A549 (cell line): Measurements from ENCODE around the gene ZSWIM3. TPM values are rescaled to one million over a fixed set of nuclear protein-coding genes. Genes with fewer than 3 reads are reported as not detected.
A peak's percentile ranks its signal among the peaks of the same experiment; 100 is the strongest.

ENCODE experiments used
- ATAC-seq, 2 experiments: fragments of 200-7000 bp in 1 of 2; fragments of >200 bp in 1 of 2; cut with Nextera tagmentation in 1 of 2; cut with Tn5 transposase in 1 of 2; 3 replicates each; pipeline versions ENCODE4 v1.8.0 to v1.9.1; 2018 to 2020; ENCODE audit warnings: mild to moderate bottlenecking in 1 of 2, moderate library complexity in 1 of 2
- CTCF ChIA-PET: fragments of 300-600 bp; sonication (Branson Sonifier 250); formaldehyde crosslinking; extraction: SDS; loops from one replicate; lab custom pipeline; 2021; ENCODE audit warnings: antibody characterized with exemption, inconsistent platforms; lab: Yijun Ruan, JAX
- POLR2A ChIA-PET: fragments of 350-600 bp; formaldehyde crosslinking; extraction: SDS; loops from one replicate; lab custom pipeline; 2021; ENCODE audit warnings: antibody characterized with exemption, inconsistent platforms; lab: Yijun Ruan, JAX
- DNase-seq, 2 experiments: peaks; one replicate each; pipeline versions ENCODE4 v3.0.0 to v3.0.0-alpha.2; 2011 to 2016; ENCODE audit warnings: low read depth in 1 of 2, low spot score in 1 of 2
- FAIRE-seq: peaks from 2 replicates; lab custom pipeline; 2011; peaks lifted over from hg19 to GRCh38; lab: Jason Lieb, UNC
- H3K27ac ChIP-seq, 2 experiments: fragments of >200 bp; sonication (Bioruptor Twin); formaldehyde crosslinking; 3 replicates each; pipeline ENCODE4 v1.5.1; 2016 to 2017
- H3K4me1 ChIP-seq: fragments of >200 bp; sonication (Bioruptor Twin); formaldehyde crosslinking; 3 replicates; pipeline ENCODE4 v1.6.1; 2016
- H3K4me2 ChIP-seq: fragments of >200 bp; sonication (Bioruptor Twin); formaldehyde crosslinking; 3 replicates; pipeline ENCODE4 v1.6.1; 2016
- H3K4me3 ChIP-seq: fragments of >200 bp; sonication (Bioruptor Twin); formaldehyde crosslinking; 3 replicates; pipeline ENCODE4 v1.5.1; 2016
- H3K9me3 ChIP-seq: fragments of >200 bp; sonication (Bioruptor Twin); formaldehyde crosslinking; 3 replicates; pipeline ENCODE4 v1.6.1; 2016
- BHLHE40 ChIP-seq: IDR thresholded peaks from 2 replicates; pipeline ENCODE4 v1.6.1; 2012; ENCODE audit warnings: low read depth, low read length, inconsistent platforms
- CBX2 ChIP-seq: fragments of 200-600 bp; sonication (generic); IDR thresholded peaks from 2 replicates; pipeline ENCODE4 v1.6.1; 2016; ENCODE audit warnings: low read depth, mild to moderate bottlenecking, borderline replicate concordance
- EP300 ChIP-seq, 2 experiments: fragments of >200 bp; sonication (Bioruptor Twin); formaldehyde crosslinking; IDR thresholded peaks; 2 replicates in 1 of 2; 3 replicates in 1 of 2; pipeline ENCODE4 v1.6.1; 2016 to 2017
- ESRRA ChIP-seq: fragments of 150-350 bp; IDR thresholded peaks from 2 replicates; pipeline ENCODE4 v1.6.1; 2014; ENCODE audit warnings: mild to moderate bottlenecking, low read length, borderline replicate concordance
- FOSL2 ChIP-seq, 2 experiments: fragments of 450-650 bp in 1 of 2; fragments of >200 bp in 1 of 2; sonication (Bioruptor Twin) in 1 of 2; formaldehyde crosslinking; IDR thresholded peaks; 2 replicates each; pipeline versions ENCODE4 v1.5.0 to v1.6.1; 2016 to 2020; ENCODE audit warnings: mild to moderate bottlenecking in 1 of 2, moderate library complexity in 1 of 2
- HDAC2 ChIP-seq: fragments of 200-600 bp; sonication (generic); IDR thresholded peaks from 2 replicates; pipeline ENCODE4 v1.6.1; 2016
- HOXB13 ChIP-seq: fragments of 250-450 bp; sonication (Bioruptor Pico); IDR thresholded peaks from 2 replicates; pipeline ENCODE4 v1.5.0; 2020; ENCODE audit warnings: low read depth, mild to moderate bottlenecking, moderate library complexity
- JUN ChIP-seq, 2 experiments: fragments of >200 bp; sonication (Bioruptor Twin); formaldehyde crosslinking; IDR thresholded peaks; 2 replicates in 1 of 2; 3 replicates in 1 of 2; pipeline ENCODE4 v1.6.1; 2016 to 2017
- KDM1A ChIP-seq: fragments of 200-600 bp; sonication (generic); IDR thresholded peaks from 2 replicates; pipeline ENCODE4 v1.6.1; 2016; ENCODE audit warnings: low read depth, mild to moderate bottlenecking
- NR3C1 ChIP-seq: fragments of >200 bp; sonication (Bioruptor Twin); formaldehyde crosslinking; IDR thresholded peaks from 3 replicates; pipeline ENCODE4 v1.6.1; 2017
- POLR2A ChIP-seq: IDR thresholded peaks from 2 replicates; pipeline ENCODE4 v1.6.1; 2012; ENCODE audit warnings: mild to moderate bottlenecking, low read length
- WGBS: methylation state at CpG from one replicate; pipeline ENCODE4 v1.1.6; 2017; ENCODE audit errors: missing lambda C conversion rate; 5-methylcytosine and 5-hydroxymethylcytosine counted together
- polyA plus RNA-seq, 4 experiments: library from polyadenylated mRNA; depleted of rRNA in 3 of 4; stranded (reverse); fragments of >200 nt; fragmentation: RNase III in 1 of 4; extraction: RNeasy Plus Mini Kit Qiagen cat#74134 plus additional on column Dnase treatment in 1 of 4; gene quantifications; 2 replicates in 3 of 4; 3 replicates in 1 of 4; pipeline ENCODE4 v1.2.3, GENCODE V29; 2011 to 2017
- TF ChIP-seq, protein P1 (sequence below): fragments of >200 bp; sonication (Bioruptor Twin); formaldehyde crosslinking; IDR thresholded peaks from 3 replicates; pipeline ENCODE4 v1.5.1; 2016
- TF ChIP-seq, protein P2 (sequence below): fragments of 200-600 bp; sonication (generic); IDR thresholded peaks from 2 replicates; pipeline ENCODE4 v1.6.1; 2016; ENCODE audit warnings: antibody characterized with exemption, mild to moderate bottlenecking, moderate library complexity
- TF ChIP-seq, protein P3 (sequence below): IDR thresholded peaks from 2 replicates; pipeline ENCODE4 v1.6.1; 2012
- TF ChIP-seq, protein P4 (sequence below): fragments of >200 bp; sonication (Bioruptor Twin); formaldehyde crosslinking; IDR thresholded peaks from 3 replicates; pipeline ENCODE4 v1.6.1; 2016

The ZSWIM3 gene
- polyA plus RNA-seq, 2 of the 4 experiments (the other 2 are of a cell fraction) = 1.1 to 1.3 TPM

DNA sequence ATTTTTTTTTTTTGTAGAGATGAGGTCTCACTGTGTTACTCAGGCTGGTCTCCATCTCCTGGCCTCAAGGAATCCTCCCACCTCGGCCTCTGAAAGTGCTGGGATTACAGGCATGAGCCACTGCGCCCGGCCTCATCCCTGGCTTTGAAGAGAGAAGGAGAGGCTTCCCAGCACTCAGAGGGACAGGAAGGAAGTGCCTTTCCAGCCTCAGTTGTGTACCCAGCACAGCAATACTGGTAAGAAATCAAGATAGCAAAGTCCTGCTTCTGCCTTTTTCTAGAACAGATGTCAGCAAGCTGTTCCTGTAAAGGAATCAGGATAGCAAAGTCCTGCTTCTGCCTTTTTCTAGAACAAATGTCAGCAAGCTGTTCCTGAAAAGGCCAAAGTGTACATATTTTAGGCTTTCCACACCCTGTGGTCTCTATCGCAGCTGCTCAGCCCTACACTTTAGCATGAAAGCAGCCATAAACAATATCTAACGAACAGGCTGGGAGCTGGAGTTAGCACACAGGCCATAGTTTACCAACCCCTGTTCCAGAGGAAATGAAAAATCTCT is 60.8 kb downstream of the ZSWIM3 start (continued):
- TF ChIP-seq, protein P1, sequence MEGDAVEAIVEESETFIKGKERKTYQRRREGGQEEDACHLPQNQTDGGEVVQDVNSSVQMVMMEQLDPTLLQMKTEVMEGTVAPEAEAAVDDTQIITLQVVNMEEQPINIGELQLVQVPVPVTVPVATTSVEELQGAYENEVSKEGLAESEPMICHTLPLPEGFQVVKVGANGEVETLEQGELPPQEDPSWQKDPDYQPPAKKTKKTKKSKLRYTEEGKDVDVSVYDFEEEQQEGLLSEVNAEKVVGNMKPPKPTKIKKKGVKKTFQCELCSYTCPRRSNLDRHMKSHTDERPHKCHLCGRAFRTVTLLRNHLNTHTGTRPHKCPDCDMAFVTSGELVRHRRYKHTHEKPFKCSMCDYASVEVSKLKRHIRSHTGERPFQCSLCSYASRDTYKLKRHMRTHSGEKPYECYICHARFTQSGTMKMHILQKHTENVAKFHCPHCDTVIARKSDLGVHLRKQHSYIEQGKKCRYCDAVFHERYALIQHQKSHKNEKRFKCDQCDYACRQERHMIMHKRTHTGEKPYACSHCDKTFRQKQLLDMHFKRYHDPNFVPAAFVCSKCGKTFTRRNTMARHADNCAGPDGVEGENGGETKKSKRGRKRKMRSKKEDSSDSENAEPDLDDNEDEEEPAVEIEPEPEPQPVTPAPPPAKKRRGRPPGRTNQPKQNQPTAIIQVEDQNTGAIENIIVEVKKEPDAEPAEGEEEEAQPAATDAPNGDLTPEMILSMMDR = no peak

DNA sequence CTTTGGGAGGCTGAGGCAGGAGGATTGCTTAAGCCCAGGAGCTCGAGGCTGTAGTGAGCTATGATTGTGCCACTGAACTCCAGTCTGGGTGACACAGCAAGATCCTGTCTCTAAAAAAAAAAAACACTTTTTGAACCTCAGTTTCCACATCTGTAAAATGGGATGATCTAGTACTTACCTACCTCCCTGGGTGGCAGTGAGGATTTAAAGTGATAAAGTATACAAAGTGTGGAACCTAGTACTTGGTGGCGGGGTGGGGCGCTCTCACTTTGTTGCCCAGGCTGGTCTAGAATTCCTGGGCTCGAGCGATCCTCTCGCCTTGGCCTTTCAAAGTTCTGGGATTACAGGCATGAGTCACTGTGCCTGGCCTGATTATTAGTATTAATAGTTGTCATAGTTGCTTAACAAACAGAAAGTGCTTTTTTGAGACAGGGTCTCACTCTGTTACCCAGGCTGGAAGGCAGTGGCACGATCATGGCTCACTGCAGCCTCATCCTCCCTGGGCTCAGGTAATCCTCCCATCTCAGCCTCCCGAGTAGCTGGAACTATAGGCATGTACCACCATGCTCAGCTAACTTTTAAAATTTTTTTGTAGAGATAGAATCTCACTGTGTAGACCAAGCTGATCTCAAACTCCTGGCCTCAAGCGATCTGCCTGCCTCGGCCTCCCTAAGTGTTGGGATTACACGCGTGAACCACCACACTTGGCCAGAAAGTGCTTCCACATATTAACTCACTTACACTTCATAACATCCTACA is 61.5 kb downstream of the ZSWIM3 start:
- WGBS = 80% methylated on average over 12 of the region's 12 CpGs
- H3K9me3 ChIP-seq = no peaks in the 10 kb centered on the region
- TF ChIP-seq KDM1A (peak; percentile 69; the same call in 1 of the 2 replicates), HOXB13 (no peak), HDAC2 (0 out of 2 replicates have a peak, but pooled peaks have one; percentile 35)
- TF ChIP-seq, protein P2, sequence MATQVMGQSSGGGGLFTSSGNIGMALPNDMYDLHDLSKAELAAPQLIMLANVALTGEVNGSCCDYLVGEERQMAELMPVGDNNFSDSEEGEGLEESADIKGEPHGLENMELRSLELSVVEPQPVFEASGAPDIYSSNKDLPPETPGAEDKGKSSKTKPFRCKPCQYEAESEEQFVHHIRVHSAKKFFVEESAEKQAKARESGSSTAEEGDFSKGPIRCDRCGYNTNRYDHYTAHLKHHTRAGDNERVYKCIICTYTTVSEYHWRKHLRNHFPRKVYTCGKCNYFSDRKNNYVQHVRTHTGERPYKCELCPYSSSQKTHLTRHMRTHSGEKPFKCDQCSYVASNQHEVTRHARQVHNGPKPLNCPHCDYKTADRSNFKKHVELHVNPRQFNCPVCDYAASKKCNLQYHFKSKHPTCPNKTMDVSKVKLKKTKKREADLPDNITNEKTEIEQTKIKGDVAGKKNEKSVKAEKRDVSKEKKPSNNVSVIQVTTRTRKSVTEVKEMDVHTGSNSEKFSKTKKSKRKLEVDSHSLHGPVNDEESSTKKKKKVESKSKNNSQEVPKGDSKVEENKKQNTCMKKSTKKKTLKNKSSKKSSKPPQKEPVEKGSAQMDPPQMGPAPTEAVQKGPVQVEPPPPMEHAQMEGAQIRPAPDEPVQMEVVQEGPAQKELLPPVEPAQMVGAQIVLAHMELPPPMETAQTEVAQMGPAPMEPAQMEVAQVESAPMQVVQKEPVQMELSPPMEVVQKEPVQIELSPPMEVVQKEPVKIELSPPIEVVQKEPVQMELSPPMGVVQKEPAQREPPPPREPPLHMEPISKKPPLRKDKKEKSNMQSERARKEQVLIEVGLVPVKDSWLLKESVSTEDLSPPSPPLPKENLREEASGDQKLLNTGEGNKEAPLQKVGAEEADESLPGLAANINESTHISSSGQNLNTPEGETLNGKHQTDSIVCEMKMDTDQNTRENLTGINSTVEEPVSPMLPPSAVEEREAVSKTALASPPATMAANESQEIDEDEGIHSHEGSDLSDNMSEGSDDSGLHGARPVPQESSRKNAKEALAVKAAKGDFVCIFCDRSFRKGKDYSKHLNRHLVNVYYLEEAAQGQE = no peak
- TF ChIP-seq, protein P3, sequence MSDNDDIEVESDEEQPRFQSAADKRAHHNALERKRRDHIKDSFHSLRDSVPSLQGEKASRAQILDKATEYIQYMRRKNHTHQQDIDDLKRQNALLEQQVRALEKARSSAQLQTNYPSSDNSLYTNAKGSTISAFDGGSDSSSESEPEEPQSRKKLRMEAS = no peak
- POLR2A ChIA-PET = interaction anchor here (2.2 kb wide), 1 partner anchor 15 kb away, joined by 9 read pairs; no protein-coding TSS in a partner anchor
- no peaks in the 10 kb centered on the region for H3K4me1 ChIP-seq
- no peak overlapping the region for H3K4me3 ChIP-seq
- no peak overlapping the region for H3K4me2 ChIP-seq
- no peak for FAIRE-seq
- CTCF ChIA-PET = interaction anchor here (1.1 to 2.9 kb wide), 3 partner anchors 13 to 120 kb away, joined by 4 to 12 read pairs (median 5); partner anchors contain the start of gene PCIF1
- no peak for ATAC-seq
- no peak overlapping the region for H3K27ac ChIP-seq
- DNase-seq = no peak

DNA sequence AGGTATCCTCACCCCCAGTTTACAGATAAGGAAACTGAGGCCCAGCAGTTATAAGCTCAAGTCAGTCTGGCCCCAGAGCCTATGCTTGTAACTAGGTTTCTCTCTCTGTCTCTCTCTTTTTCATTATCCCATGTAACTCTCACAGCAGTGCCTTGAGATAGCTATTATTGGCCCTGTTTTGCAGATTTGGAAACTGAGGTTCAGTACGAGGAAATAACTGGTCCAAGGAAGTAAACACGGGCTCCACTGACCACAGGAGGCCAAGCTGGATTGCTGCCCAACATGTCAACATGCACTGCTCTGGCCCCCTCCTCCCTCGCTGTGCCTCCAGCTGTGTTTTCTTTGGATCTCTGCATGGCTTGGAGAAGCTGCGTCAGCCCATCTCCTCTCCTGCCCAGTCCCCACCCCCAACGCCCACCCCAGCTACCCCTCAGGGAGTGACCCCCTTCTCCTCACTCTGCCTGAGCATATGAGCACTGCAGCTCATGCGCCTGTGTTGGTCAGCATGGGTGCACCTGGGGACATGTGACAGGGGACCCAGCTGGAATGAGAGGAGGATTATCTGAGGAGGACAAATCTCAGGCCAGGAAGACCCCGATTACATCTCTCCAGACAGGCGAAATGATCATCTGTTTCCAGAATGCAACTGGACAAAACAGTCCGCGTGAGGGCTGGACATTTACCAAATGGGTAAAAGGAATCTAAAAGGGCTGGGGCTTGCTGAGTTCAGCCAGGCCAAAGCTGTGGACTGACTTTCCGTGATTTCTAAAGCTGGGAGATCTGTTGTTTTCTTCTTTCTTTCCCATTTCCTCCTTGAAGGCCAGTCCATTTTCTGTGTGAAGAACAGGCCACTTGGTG is 62.4 kb downstream of the ZSWIM3 start:
- H3K27ac ChIP-seq = no peak overlapping the region
- FAIRE-seq (no peak), ATAC-seq (0 out of 6 replicates have a peak, but pooled peaks of 1 of the 2 experiments have one; percentile 33), DNase-seq (no peak)
- H3K4me1 ChIP-seq = no peaks in the 10 kb centered on the region
- TF ChIP-seq NR3C1 = no peak
- TF ChIP-seq HDAC2 = no peak
- TF ChIP-seq JUN (IDR thresholded peaks at IDR 0.05) = no peak
- no peak for TF ChIP-seq ESRRA
- no peak for TF ChIP-seq EP300 (IDR thresholded peaks at IDR 0.05)
- TF ChIP-seq BHLHE40 = no peak
- no peak for TF ChIP-seq CBX2
- TF ChIP-seq POLR2A = no peak
- TF ChIP-seq, protein P4, sequence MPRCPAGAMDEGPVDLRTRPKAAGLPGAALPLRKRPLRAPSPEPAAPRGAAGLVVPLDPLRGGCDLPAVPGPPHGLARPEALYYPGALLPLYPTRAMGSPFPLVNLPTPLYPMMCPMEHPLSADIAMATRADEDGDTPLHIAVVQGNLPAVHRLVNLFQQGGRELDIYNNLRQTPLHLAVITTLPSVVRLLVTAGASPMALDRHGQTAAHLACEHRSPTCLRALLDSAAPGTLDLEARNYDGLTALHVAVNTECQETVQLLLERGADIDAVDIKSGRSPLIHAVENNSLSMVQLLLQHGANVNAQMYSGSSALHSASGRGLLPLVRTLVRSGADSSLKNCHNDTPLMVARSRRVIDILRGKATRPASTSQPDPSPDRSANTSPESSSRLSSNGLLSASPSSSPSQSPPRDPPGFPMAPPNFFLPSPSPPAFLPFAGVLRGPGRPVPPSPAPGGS = no peak
- no peak for TF ChIP-seq FOSL2 (IDR thresholded peaks at IDR 0.05)
- TF ChIP-seq FOSL2 (CRISPR knock-in tag; IDR thresholded peaks at IDR 0.05) = no peak
- H3K4me3 ChIP-seq = no peak overlapping the region
- H3K4me2 ChIP-seq = no peak overlapping the region
- no peaks in the 10 kb centered on the region for H3K9me3 ChIP-seq
- CTCF ChIA-PET = interaction anchor here (0.7 to 2.0 kb wide), 3 partner anchors 14 to 130 kb away, joined by 4 to 5 read pairs (median 5); no protein-coding TSS in a partner anchor
- POLR2A ChIA-PET = interaction anchor here (1.2 to 2.2 kb wide), 2 partner anchors 14 to 15 kb away, joined by 5 to 9 read pairs; no protein-coding TSS in a partner anchor
- 50% methylated on average over 10 of the region's 11 CpGs for WGBS
